ENCODE data around the gene DSC3. TPM values are rescaled to one million over a fixed set of nuclear protein-coding genes. Genes with fewer than 3 reads are reported as not detected.

DSC3 gene
- total RNA-seq, 2 donors from 2014 or later: 3.0 to 12.9 TPM

GRCh38 chr18:30991397-30991796 is 51.1 kb downstream of the DSC3 start:
- no peak for DNase-seq (ENCODE audit: low spot score)
- Histone ChIP-seq H3K27ac (no peak overlapping the region), H3K36me3 (no peaks in the 10 kb centered on the region), H3K27me3 (replicated peaks; ENCODE audit: insufficient read depth) (no peaks in the 10 kb centered on the region), H3K9me3 (no peaks in the 10 kb centered on the region), H3K4me1 (ENCODE audit: control insufficient read depth in 1 of 2, low read depth in 2 of 2) (no peaks in the 10 kb centered on the region), H3K4me3 (no peak overlapping the region)
- ATAC-seq (ENCODE audit: insufficient number of reproducible peaks, low FRiP score, low read depth): no peak
- TF ChIP-seq, protein P1, sequence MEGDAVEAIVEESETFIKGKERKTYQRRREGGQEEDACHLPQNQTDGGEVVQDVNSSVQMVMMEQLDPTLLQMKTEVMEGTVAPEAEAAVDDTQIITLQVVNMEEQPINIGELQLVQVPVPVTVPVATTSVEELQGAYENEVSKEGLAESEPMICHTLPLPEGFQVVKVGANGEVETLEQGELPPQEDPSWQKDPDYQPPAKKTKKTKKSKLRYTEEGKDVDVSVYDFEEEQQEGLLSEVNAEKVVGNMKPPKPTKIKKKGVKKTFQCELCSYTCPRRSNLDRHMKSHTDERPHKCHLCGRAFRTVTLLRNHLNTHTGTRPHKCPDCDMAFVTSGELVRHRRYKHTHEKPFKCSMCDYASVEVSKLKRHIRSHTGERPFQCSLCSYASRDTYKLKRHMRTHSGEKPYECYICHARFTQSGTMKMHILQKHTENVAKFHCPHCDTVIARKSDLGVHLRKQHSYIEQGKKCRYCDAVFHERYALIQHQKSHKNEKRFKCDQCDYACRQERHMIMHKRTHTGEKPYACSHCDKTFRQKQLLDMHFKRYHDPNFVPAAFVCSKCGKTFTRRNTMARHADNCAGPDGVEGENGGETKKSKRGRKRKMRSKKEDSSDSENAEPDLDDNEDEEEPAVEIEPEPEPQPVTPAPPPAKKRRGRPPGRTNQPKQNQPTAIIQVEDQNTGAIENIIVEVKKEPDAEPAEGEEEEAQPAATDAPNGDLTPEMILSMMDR (IDR thresholded peaks at IDR 0.05): no peak

GRCh38 chr18:30989141-30989540 is 53.4 kb downstream of the DSC3 start:
- Histone ChIP-seq H3K36me3 (no peaks in the 10 kb centered on the region), H3K4me3 (no peak overlapping the region), H3K9me3 (no peaks in the 10 kb centered on the region), H3K4me1 (ENCODE audit: control insufficient read depth in 1 of 2, low read depth in 2 of 2) (no peaks in the 10 kb centered on the region), H3K27me3 (replicated peaks; ENCODE audit: insufficient read depth) (no peaks in the 10 kb centered on the region), H3K27ac (no peak overlapping the region)
- DNase-seq (ENCODE audit: low spot score) (no peak), ATAC-seq (ENCODE audit: insufficient number of reproducible peaks, low FRiP score, low read depth) (no peak)
- TF ChIP-seq, protein P1 (IDR thresholded peaks at IDR 0.05): no peak

GRCh38 chr18:30988440-30988839 is 54.1 kb downstream of the DSC3 start:
- ATAC-seq (ENCODE audit: insufficient number of reproducible peaks, low FRiP score, low read depth): no peak
- H3K36me3 ChIP-seq: no peaks in the 10 kb centered on the region
- TF ChIP-seq, protein P1 (IDR thresholded peaks at IDR 0.05): no peak

DNA sequence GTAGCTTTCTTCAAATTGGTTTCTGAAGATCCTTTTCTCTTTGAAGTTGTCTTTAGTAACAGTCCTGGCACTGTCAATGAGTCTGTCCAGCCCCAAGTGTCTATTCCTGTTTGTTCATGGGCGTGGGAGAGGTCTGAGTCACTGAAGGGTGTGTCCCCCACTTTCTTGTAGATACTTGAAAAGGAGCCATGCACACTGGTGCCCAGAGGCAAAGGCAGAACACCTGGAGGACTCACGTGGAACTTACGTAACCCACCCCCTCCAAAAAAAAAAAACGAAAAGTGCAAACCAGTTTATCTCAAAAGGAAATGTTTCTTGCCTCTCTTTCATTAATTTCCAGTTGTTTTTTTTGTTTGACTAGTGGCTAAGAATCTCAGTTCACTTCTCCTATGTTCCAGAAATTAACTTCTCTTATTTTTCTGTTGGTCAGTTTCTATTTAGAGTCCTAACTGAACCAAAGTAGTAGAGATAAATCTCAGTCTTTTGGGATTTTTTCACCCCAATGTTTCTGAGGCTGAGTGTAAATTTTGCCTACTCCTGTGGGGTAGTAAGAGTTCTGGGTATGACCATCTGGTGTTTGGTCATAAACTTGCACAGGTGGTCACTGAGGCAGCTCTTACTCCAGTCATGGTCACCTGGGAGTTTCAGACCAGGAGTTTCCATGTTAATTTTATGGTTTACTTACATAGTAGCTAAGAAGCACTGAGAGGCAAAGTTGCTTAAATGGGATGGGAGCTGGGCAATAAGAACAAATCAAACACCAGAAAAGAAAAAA is 54.9 kb downstream of the DSC3 start:
- no peak for DNase-seq (ENCODE audit: low spot score)
- no peaks in the 10 kb centered on the region for H3K9me3 ChIP-seq
- no peaks in the 10 kb centered on the region for H3K4me1 ChIP-seq (ENCODE audit: control insufficient read depth in 1 of 2, low read depth in 2 of 2)
- ATAC-seq (ENCODE audit: insufficient number of reproducible peaks, low FRiP score, low read depth): no peak
- H3K4me3 ChIP-seq: no peak overlapping the region
- H3K27ac ChIP-seq: no peak overlapping the region
- no peaks in the 10 kb centered on the region for H3K27me3 ChIP-seq (replicated peaks; ENCODE audit: insufficient read depth)
- H3K36me3 ChIP-seq: no peaks in the 10 kb centered on the region
- TF ChIP-seq, protein P1 (IDR thresholded peaks at IDR 0.05): no peak

More at GRCh38 chr18:30988440-30988839, 54.1 kb downstream of the DSC3 start:
- H3K27me3 ChIP-seq (replicated peaks; ENCODE audit: insufficient read depth): no peaks in the 10 kb centered on the region
- no peak overlapping the region for H3K27ac ChIP-seq
- no peak overlapping the region for H3K4me3 ChIP-seq
- no peaks in the 10 kb centered on the region for H3K4me1 ChIP-seq (ENCODE audit: control insufficient read depth in 1 of 2, low read depth in 2 of 2)
- DNase-seq (ENCODE audit: low spot score): no peak
- H3K9me3 ChIP-seq: no peaks in the 10 kb centered on the region

GRCh38 chr18:30985753-30986152 is 56.8 kb downstream of the DSC3 start:
- Histone ChIP-seq H3K9me3 (no peaks in the 10 kb centered on the region), H3K36me3 (no peaks in the 10 kb centered on the region), H3K4me1 (ENCODE audit: control insufficient read depth in 1 of 2, low read depth in 2 of 2) (no peaks in the 10 kb centered on the region), H3K27ac (no peak overlapping the region), H3K27me3 (replicated peaks; ENCODE audit: insufficient read depth) (no peaks in the 10 kb centered on the region), H3K4me3 (no peak overlapping the region)
- TF ChIP-seq, protein P1 (IDR thresholded peaks at IDR 0.05): no peak
- ATAC-seq (ENCODE audit: insufficient number of reproducible peaks, low FRiP score, low read depth) (no peak), DNase-seq (ENCODE audit: low spot score) (no peak)
